Measurements from ENCODE around the gene PXK. TPM values are rescaled to one million over a fixed set of nuclear protein-coding genes. Genes with fewer than 3 reads are reported as not detected.
"Not testable (repeated sequence)": the region's sequence is repeated elsewhere in the genome, so short reads cannot be mapped to it uniquely, and the experiment has no call there.

The PXK gene
- polyA plus RNA-seq, 1 donor (not counting 4 experiments of a cell fraction or from before 2014, with no cell fraction given) = 12.2 TPM

- Histone ChIP-seq H3K9me3 (ENCODE audit: control insufficient read depth, low read depth, low read length) (no peaks in the 10 kb centered on the region), H3K36me3 (ENCODE audit: control insufficient read depth in 2 of 2, extremely low read depth in 1 of 2, insufficient read depth in 2 of 2, low read length in 2 of 2) (peaks cover 0 to 10% of the 10 kb centered on the region in 2 experiments), H4K20me1 (ENCODE audit: control insufficient read depth, extremely low read depth, insufficient read depth, low read length) (no peaks in the 10 kb centered on the region), H3K27ac (ENCODE audit: control insufficient read depth, insufficient read depth, low read length) (no peak overlapping the region), H3K9ac (ENCODE audit: control insufficient read depth, extremely low read depth, insufficient read depth, low read length) (no peak overlapping the region), H3K79me2 (ENCODE audit: control insufficient read depth, insufficient read depth, low read length) (peaks cover 7% of the 10 kb centered on the region), H3K9me1 (ENCODE audit: control insufficient read depth, extremely low read depth, insufficient read depth, low read length) (no peaks in the 10 kb centered on the region), H3K4me3 (ENCODE audit: control insufficient read depth in 2 of 3, extremely low read depth in 1 of 3, insufficient read depth in 2 of 3, low read depth in 1 of 3, low read length in 3 of 3) (no peak overlapping the region), H2AFZ (ENCODE audit: control insufficient read depth, low read length) (no peak overlapping the region), H3K27me3 (ENCODE audit: control insufficient read depth, extremely low read depth, insufficient read depth, low read length) (no peaks in the 10 kb centered on the region), H3K4me1 (ENCODE audit: control insufficient read depth, extremely low read depth, insufficient read depth, low read length) (peaks cover 13% of the 10 kb centered on the region), H3K4me2 (ENCODE audit: control insufficient read depth, extremely low read depth, insufficient read depth, low read depth, low read length) (peak overlapping the region; percentile 30)
- dilution Hi-C loops (cut with MboI; ENCODE audit: extremely low pct_ligation_motif_present, low sequenced_read_pairs) = no loop called here
- no peak for TF ChIP-seq EZH2 (IDR thresholded peaks at IDR 0.05; ENCODE audit: low read length)
- TF ChIP-seq, protein P1, sequence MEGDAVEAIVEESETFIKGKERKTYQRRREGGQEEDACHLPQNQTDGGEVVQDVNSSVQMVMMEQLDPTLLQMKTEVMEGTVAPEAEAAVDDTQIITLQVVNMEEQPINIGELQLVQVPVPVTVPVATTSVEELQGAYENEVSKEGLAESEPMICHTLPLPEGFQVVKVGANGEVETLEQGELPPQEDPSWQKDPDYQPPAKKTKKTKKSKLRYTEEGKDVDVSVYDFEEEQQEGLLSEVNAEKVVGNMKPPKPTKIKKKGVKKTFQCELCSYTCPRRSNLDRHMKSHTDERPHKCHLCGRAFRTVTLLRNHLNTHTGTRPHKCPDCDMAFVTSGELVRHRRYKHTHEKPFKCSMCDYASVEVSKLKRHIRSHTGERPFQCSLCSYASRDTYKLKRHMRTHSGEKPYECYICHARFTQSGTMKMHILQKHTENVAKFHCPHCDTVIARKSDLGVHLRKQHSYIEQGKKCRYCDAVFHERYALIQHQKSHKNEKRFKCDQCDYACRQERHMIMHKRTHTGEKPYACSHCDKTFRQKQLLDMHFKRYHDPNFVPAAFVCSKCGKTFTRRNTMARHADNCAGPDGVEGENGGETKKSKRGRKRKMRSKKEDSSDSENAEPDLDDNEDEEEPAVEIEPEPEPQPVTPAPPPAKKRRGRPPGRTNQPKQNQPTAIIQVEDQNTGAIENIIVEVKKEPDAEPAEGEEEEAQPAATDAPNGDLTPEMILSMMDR (optimal IDR thresholded peaks at IDR 0.05 in 1 of 3, IDR thresholded peaks at IDR 0.05 in 1 of 3, conservative IDR thresholded peaks at IDR 0.05 in 1 of 3; ENCODE audit: extremely low read depth in 1 of 3, insufficient read depth in 2 of 3, low read length in 3 of 3) = no peak
- DNase-seq (ENCODE audit: low read depth, low spot score) = no peak
- no peak for FAIRE-seq
Measured at GRCh38 chr3:58434511-58434910, 101.8 kb downstream of the PXK start.

DNA sequence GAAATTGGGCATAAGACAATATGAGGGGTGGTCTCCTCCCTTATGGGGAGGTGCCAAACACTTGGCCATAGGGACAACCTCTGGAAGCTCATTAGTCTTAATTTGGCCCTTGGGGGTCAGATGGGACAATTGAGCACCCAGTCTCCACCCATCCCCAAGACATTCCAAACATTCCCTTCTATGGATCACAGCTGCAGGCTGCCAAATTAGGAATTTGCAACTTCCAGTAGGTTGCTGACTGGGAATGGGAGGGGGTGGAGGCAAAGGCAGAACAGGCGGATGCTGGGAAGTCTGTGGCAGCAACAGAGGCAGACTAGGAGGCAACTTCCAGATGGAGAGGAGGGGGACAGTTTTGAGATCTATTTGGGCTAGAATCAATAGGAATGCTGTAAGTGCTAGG, 102.3 kb downstream of the PXK start:
- peaks cover 13% of the 10 kb centered on the region for H3K4me1 ChIP-seq (ENCODE audit: control insufficient read depth, extremely low read depth, insufficient read depth, low read length)
- H3K9me1 ChIP-seq (ENCODE audit: control insufficient read depth, extremely low read depth, insufficient read depth, low read length) = no peaks in the 10 kb centered on the region
- H3K27ac ChIP-seq (ENCODE audit: control insufficient read depth, insufficient read depth, low read length) = no peak overlapping the region
- no peak for TF ChIP-seq EZH2 (IDR thresholded peaks at IDR 0.05; ENCODE audit: low read length)
- TF ChIP-seq, protein P1 (optimal IDR thresholded peaks at IDR 0.05 in 1 of 3, IDR thresholded peaks at IDR 0.05 in 1 of 3, conservative IDR thresholded peaks at IDR 0.05 in 1 of 3; ENCODE audit: extremely low read depth in 1 of 3, insufficient read depth in 2 of 3, low read length in 3 of 3) = no peak
- no peaks in the 10 kb centered on the region for H3K9me3 ChIP-seq (ENCODE audit: control insufficient read depth, low read depth, low read length)
- H3K79me2 ChIP-seq (ENCODE audit: control insufficient read depth, insufficient read depth, low read length) = peaks cover 7% of the 10 kb centered on the region
- H3K4me3 ChIP-seq (ENCODE audit: control insufficient read depth in 2 of 3, extremely low read depth in 1 of 3, insufficient read depth in 2 of 3, low read depth in 1 of 3, low read length in 3 of 3) = no peak overlapping the region
- no peak overlapping the region for H3K4me2 ChIP-seq (ENCODE audit: control insufficient read depth, extremely low read depth, insufficient read depth, low read depth, low read length)
- FAIRE-seq (peak; percentile 52), DNase-seq (ENCODE audit: low read depth, low spot score) (peak; percentile 17)
- dilution Hi-C loops (cut with MboI; ENCODE audit: extremely low pct_ligation_motif_present, low sequenced_read_pairs) = no loop called here
- H3K27me3 ChIP-seq (ENCODE audit: control insufficient read depth, extremely low read depth, insufficient read depth, low read length) = no peaks in the 10 kb centered on the region
- peak overlapping the region; percentile 39 for H2AFZ ChIP-seq (ENCODE audit: control insufficient read depth, low read length)
- no peak overlapping the region for H3K9ac ChIP-seq (ENCODE audit: control insufficient read depth, extremely low read depth, insufficient read depth, low read length)
- no peaks in the 10 kb centered on the region for H4K20me1 ChIP-seq (ENCODE audit: control insufficient read depth, extremely low read depth, insufficient read depth, low read length)
- H3K36me3 ChIP-seq (ENCODE audit: control insufficient read depth in 2 of 2, extremely low read depth in 1 of 2, insufficient read depth in 2 of 2, low read length in 2 of 2) = peaks cover 0 to 6% of the 10 kb centered on the region in 2 experiments

- H3K36me3 ChIP-seq (ENCODE audit: control insufficient read depth in 2 of 2, extremely low read depth in 1 of 2, insufficient read depth in 2 of 2, low read length in 2 of 2); H3K9ac ChIP-seq (ENCODE audit: control insufficient read depth, extremely low read depth, insufficient read depth, low read length); FAIRE-seq; H3K27me3 ChIP-seq (ENCODE audit: control insufficient read depth, extremely low read depth, insufficient read depth, low read length); H3K4me2 ChIP-seq (ENCODE audit: control insufficient read depth, extremely low read depth, insufficient read depth, low read depth, low read length); dilution Hi-C loops (cut with MboI; ENCODE audit: extremely low pct_ligation_motif_present, low sequenced_read_pairs); H3K27ac ChIP-seq (ENCODE audit: control insufficient read depth, insufficient read depth, low read length); H2AFZ ChIP-seq (ENCODE audit: control insufficient read depth, low read length); H3K9me3 ChIP-seq (ENCODE audit: control insufficient read depth, low read depth, low read length); H3K79me2 ChIP-seq (ENCODE audit: control insufficient read depth, insufficient read depth, low read length); H3K9me1 ChIP-seq (ENCODE audit: control insufficient read depth, extremely low read depth, insufficient read depth, low read length); H4K20me1 ChIP-seq (ENCODE audit: control insufficient read depth, extremely low read depth, insufficient read depth, low read length); H3K4me3 ChIP-seq (ENCODE audit: control insufficient read depth in 2 of 3, extremely low read depth in 1 of 3, insufficient read depth in 2 of 3, low read depth in 1 of 3, low read length in 3 of 3); DNase-seq (ENCODE audit: low read depth, low spot score): not testable (repeated sequence)
- peaks cover 13% of the 10 kb centered on the region for H3K4me1 ChIP-seq (ENCODE audit: control insufficient read depth, extremely low read depth, insufficient read depth, low read length)
Measured at GRCh38 chr3:58437276-58437675, 104.6 kb downstream of the PXK start.

GRCh38 chr3:58440996-58441355, 108.3 kb downstream of the PXK start:
- H3K79me2 ChIP-seq (ENCODE audit: control insufficient read depth, insufficient read depth, low read length); H4K20me1 ChIP-seq (ENCODE audit: control insufficient read depth, extremely low read depth, insufficient read depth, low read length); H3K4me3 ChIP-seq (ENCODE audit: control insufficient read depth in 2 of 3, extremely low read depth in 1 of 3, insufficient read depth in 2 of 3, low read depth in 1 of 3, low read length in 3 of 3); H3K27me3 ChIP-seq (ENCODE audit: control insufficient read depth, extremely low read depth, insufficient read depth, low read length); DNase-seq (ENCODE audit: low read depth, low spot score); H3K9ac ChIP-seq (ENCODE audit: control insufficient read depth, extremely low read depth, insufficient read depth, low read length); FAIRE-seq; H3K36me3 ChIP-seq (ENCODE audit: control insufficient read depth in 2 of 2, extremely low read depth in 1 of 2, insufficient read depth in 2 of 2, low read length in 2 of 2); H2AFZ ChIP-seq (ENCODE audit: control insufficient read depth, low read length); H3K27ac ChIP-seq (ENCODE audit: control insufficient read depth, insufficient read depth, low read length); dilution Hi-C loops (cut with MboI; ENCODE audit: extremely low pct_ligation_motif_present, low sequenced_read_pairs); H3K9me1 ChIP-seq (ENCODE audit: control insufficient read depth, extremely low read depth, insufficient read depth, low read length); H3K4me2 ChIP-seq (ENCODE audit: control insufficient read depth, extremely low read depth, insufficient read depth, low read depth, low read length); H3K9me3 ChIP-seq (ENCODE audit: control insufficient read depth, low read depth, low read length); H3K4me1 ChIP-seq (ENCODE audit: control insufficient read depth, extremely low read depth, insufficient read depth, low read length): not testable (repeated sequence)

All from keratinocyte (primary cell).